ENCODE measurements around the gene LDLRAD4.

The LDLRAD4 gene

DNA sequence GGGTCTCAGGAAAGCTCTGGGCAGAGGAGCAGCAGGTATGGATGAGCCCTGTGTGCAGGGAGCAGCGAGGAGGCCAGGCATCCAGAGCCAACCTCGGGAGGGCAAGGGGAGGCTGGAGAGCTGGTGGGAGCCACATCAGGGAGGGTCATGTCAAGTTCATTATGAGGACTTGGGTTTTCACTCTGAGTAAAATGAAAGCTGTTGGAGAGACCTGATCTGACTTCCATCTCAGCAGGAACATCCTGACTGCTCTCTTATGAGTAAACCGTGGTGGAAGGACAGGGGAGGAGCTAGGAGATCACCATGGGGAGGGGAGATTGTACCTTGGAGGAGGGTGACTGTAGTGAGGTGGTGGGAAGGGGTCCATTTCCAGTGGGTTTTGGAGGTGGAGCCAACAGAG is 209.8 kb downstream of the LDLRAD4 start:
- DNase-seq (ENCODE audit: low read depth in 2 of 2), result no peak

- no peak for DNase-seq (ENCODE audit: low read depth in 2 of 2)
These were observed 210.5 kb downstream of the LDLRAD4 start for GRCh38 chr18:13429016-13429415.

- DNase-seq (ENCODE audit: low read depth in 2 of 2), result no peak
These were observed 211.4 kb downstream of the LDLRAD4 start for GRCh38 chr18:13429884-13430510.

GRCh38 chr18:13430663-13431062 is 212.1 kb downstream of the LDLRAD4 start:
- no peak for DNase-seq (ENCODE audit: low read depth in 2 of 2)

DNA sequence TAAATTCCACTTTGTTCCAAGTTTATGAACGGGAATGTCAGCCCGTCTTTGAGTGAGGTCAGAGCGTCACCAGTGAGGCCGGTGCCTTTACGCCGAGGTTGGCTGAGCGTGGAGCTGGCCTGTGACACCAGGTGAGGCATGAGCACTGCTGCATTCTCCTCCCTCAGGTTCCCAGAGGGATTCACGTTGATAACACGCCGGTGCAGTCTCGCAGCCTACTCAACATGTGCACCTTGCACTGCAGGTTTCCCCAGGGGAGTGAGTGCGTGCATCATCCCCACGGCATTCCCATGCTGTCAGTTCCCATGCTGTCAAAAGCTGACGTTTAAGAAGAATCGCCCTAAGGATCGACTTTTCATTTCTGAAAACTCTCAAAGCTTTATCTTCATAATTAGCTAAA is 213.3 kb downstream of the LDLRAD4 start:
- no peak for DNase-seq (ENCODE audit: low read depth in 2 of 2)

GRCh38 chr18:13433125-13433524 is 214.6 kb downstream of the LDLRAD4 start:
- no peak for DNase-seq (ENCODE audit: low read depth in 2 of 2)

DNA sequence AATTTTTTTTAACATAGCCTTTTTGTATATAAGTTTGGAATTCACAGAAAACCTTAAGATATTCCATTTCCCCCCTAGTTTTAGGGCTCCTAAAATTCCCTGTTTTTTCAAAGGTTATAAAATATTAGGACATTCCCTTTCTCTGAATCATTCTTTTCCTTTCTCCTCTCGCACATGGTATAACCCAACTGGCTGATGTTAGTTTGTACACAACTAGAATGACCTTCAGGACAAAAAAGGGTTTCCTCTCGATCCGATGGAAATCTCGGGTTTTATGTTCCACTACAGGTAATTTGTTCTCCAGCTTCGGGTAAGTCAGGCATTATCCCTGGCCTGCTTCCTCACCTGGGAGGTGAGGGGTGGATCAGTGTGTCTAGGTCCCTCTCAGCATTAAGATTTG is 215.1 kb downstream of the LDLRAD4 start:
- DNase-seq (ENCODE audit: low read depth in 2 of 2), result no peak

GRCh38 chr18:13434854-13435253 is 216.3 kb downstream of the LDLRAD4 start:
- DNase-seq (ENCODE audit: low read depth in 2 of 2), result no peak

- no peak for DNase-seq (ENCODE audit: low read depth in 2 of 2)
These were observed 217.2 kb downstream of the LDLRAD4 start for GRCh38 chr18:13435586-13436333.

- DNase-seq (ENCODE audit: low read depth in 2 of 2), result no peak
These were observed 218.0 kb downstream of the LDLRAD4 start for GRCh38 chr18:13436576-13436975.

DNA sequence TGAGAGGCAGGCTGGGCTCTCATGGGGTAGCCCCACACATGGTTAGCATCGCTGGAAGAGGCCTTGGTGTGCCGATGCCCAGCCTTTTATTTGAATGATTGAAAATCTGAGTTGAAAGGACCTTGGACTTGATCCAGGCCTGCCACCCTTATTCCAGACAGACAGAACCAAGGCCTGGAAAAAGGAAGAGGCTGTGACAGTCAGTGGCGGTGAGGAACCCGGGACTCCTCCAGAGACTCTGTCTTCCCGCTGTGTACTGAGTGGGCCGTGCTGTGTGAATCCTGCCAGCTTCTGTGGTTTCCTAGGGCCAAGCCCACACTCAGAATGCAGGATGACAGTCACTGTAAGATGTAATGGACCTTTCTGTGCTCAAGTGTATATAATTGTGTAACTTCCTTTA is 218.5 kb downstream of the LDLRAD4 start:
- no peak for DNase-seq (ENCODE audit: low read depth in 2 of 2)

DNA sequence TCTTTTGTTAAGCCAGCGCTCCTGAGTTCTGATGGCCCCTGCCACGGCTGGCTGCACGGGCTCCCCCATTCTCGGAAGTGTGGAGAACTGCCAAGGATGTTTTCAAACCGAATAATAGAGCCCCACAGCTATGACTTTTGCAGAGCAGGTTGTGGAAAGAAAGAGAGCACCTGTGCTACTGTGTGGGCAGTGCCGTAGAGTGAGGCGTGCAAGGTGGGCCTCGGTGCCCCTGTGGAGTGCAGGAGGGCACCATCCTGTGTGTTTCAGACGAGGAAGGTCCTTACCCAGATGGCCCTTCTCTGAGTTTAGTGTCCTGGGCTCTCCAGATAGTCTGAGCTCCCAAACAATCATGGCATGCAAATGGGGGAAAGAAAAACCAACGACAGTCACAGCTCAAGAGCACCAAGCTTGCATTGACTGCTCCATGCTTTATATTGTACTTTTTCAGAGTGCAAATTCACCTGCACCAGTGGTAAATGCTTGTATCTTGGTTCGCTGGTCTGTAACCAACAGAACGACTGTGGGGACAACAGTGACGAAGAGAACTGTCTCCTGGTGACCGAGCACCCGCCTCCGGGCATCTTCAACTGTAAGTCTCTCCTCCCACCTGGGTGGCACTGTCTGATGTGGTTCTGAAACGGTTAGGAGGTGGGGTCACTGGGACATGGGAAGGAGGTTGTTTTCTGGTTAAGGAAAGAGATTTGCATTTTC is 219.4 kb downstream of the LDLRAD4 start:
- DNase-seq (ENCODE audit: low read depth in 2 of 2), result peak in 1 of 2 donors; percentile 7

GRCh38 chr18:13438507-13439056 is 220.0 kb downstream of the LDLRAD4 start:
- no peak for DNase-seq (ENCODE audit: low read depth in 2 of 2)

DNA sequence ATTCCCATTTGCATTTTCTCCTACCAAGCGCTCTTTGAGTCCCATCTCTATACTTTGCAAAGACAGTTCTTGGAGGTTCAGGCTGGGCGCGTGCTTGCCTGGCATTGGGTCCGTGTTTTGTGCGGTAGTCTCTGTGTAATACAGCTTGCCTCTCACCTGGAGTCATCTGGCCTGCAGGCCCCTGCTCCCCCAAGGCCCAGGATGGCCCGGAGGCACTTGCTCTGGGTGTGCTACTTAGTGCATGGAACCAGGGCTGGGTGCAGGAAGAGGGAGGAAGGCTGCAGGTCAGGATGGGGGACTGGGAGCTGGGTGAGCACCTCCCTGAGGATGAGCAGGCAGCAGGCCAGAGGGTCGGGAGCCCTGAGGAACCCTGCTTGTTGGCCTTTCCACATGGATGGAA is 220.9 kb downstream of the LDLRAD4 start:
- DNase-seq (ENCODE audit: low read depth in 2 of 2), result no peak

GRCh38 chr18:13440277-13441248 is 222.0 kb downstream of the LDLRAD4 start:
- no peak for DNase-seq (ENCODE audit: low read depth in 2 of 2)

DNA sequence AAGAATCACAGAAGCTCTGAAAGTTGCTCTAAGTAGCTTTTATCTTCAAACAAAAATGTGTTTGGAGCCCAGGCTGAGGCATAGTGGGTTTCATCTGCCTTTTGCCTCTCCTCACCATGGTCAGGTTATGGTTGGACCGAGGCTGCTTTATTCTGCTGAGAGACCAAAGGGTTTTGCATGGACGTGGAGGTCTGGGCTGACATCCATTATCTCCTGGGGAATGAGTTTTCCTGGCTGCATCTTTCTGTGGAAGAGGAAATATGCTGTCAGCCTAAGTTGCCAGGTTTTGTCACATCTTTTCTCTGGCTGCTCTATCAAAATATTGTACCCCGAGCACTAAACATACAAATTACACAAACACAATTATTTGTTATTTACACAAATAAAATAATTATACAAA is 223.2 kb downstream of the LDLRAD4 start:
- no peak for DNase-seq (ENCODE audit: low read depth in 2 of 2)

- DNase-seq (ENCODE audit: low read depth in 2 of 2), result no peak
These were observed 223.9 kb downstream of the LDLRAD4 start for GRCh38 chr18:13442451-13442850.

DNA sequence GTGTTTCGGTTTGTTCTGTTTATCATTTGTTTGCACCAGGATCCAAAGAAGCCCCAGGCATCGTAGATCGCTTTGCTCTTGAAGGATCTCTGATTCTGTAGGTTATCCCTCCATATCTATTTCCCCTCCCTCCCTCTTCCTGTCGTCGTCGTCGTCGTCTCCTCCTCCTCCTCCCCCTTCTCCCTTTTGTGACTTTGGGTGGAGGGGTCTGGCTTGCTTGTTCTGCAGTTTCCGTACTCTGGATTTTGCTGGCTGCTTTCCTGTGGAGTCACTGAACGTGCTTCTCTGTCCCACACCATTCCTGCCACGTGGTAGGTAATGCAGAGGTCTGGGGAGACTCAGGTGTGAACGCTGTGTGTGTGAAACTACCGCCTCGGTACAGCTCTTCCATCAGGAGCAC is 225.0 kb downstream of the LDLRAD4 start:
- no peak for DNase-seq (ENCODE audit: low read depth in 2 of 2)

- no peak for DNase-seq (ENCODE audit: low read depth in 2 of 2)
These were observed 226.1 kb downstream of the LDLRAD4 start for GRCh38 chr18:13444430-13445240.

- no peak for DNase-seq (ENCODE audit: low read depth in 2 of 2)
These were observed 226.8 kb downstream of the LDLRAD4 start for GRCh38 chr18:13445241-13445897.
